Endothelial cell of umbilical vein (primary cell): ENCODE data around the gene KCNH5. TPM values are rescaled to one million over a fixed set of nuclear protein-coding genes. Genes with fewer than 3 reads are reported as not detected.

Source experiments
- BruUV-seq: library from RNA; stranded (reverse); fragments of 400-500 nt; replicated peaks from 2 replicates; lab custom pipeline; 2021; lab: Mats Ljungman, UMichigan
- CTCF ChIA-PET: fragments of 300-600, 350-600 bp; sonication (Branson Sonifier 250); formaldehyde crosslinking; loops from one replicate; lab custom pipeline; 2021; ENCODE audit warnings: antibody characterized with exemption, inconsistent platforms; lab: Charles Lee
- POLR2A ChIA-PET: fragments of 300-600, 350-600 bp; sonication (Branson Sonifier 250); formaldehyde crosslinking; loops from one replicate; lab custom pipeline; 2021; ENCODE audit warnings: antibody characterized with exemption, inconsistent platforms; lab: Charles Lee
- DNase-seq: peaks from one replicate; pipeline ENCODE4 v3.0.0-alpha.2; 2011; ENCODE audit warnings: low read depth, low spot score
- FAIRE-seq: peaks from 2 replicates; lab custom pipeline; 2011; peaks lifted over from hg19 to GRCh38; lab: Jason Lieb, UNC
- H2AFZ ChIP-seq: 2 replicates; pipeline ENCODE4 v1.6.0; 2012; ENCODE audit warnings: low read depth, low read length, control low read depth, inconsistent platforms
- H3K27ac ChIP-seq: 2 replicates; pipeline ENCODE4 v1.5.1; 2011; ENCODE audit warnings: low read depth, mild to moderate bottlenecking, control low read depth, low read length, moderate library complexity; ENCODE audit not compliant: insufficient read depth
- H3K27me3 ChIP-seq, 2 experiments: 2 replicates each; pipeline versions ENCODE4 v1.6.0 to v1.6.1; 2011; ENCODE audit warnings: low read length in 2 of 2, mixed read lengths in 1 of 2; ENCODE audit not compliant: control insufficient read depth in 2 of 2, insufficient read depth in 2 of 2
- H3K36me3 ChIP-seq, 2 experiments: 2 replicates in 1 of 2; 3 replicates in 1 of 2; pipeline ENCODE4 v1.5.1; 2011; ENCODE audit warnings: low read length in 2 of 2, mild to moderate bottlenecking in 1 of 2, moderate library complexity in 1 of 2; ENCODE audit not compliant: control insufficient read depth in 2 of 2, insufficient read depth in 2 of 2; ENCODE audit errors: extremely low read depth in 1 of 2
- H3K4me1 ChIP-seq: 3 replicates; pipeline ENCODE4 v1.5.1; 2011; ENCODE audit warnings: mild to moderate bottlenecking, low read length; ENCODE audit not compliant: control insufficient read depth, insufficient read depth; ENCODE audit errors: extremely low read depth
- H3K4me2 ChIP-seq: 2 replicates; pipeline ENCODE4 v1.6.1; 2011; ENCODE audit warnings: low read length, control low read depth, mixed read lengths; ENCODE audit not compliant: insufficient read depth
- H3K4me3 ChIP-seq, 3 experiments: fragments of 200-600 bp in 1 of 3; sonication (generic), shearing (Covaris generic) in 1 of 3; replicated peaks in 1 of 3; 2 replicates each; pipeline ENCODE4 v1.5.1; 2011 to 2016; ENCODE audit warnings: control low read depth in 3 of 3, low read length in 3 of 3, mild to moderate bottlenecking in 2 of 3, inconsistent platforms in 1 of 3, low read depth in 1 of 3, moderate library complexity in 1 of 3; ENCODE audit not compliant: insufficient read depth in 1 of 3
- H3K79me2 ChIP-seq: 2 replicates; pipeline ENCODE4 v1.6.0; 2012; ENCODE audit warnings: low read length, inconsistent platforms; ENCODE audit not compliant: control insufficient read depth, insufficient read depth
- H3K9ac ChIP-seq: replicated peaks from 2 replicates; pipeline ENCODE3; 2011; ENCODE audit warnings: low read length, control low read depth; ENCODE audit not compliant: insufficient read depth; ENCODE audit errors: extremely low read depth
- H3K9me1 ChIP-seq: replicated peaks from 3 replicates; pipeline ENCODE4 v1.6.0; 2011; ENCODE audit warnings: mild to moderate bottlenecking, low read length; ENCODE audit not compliant: control insufficient read depth, insufficient read depth; ENCODE audit errors: extremely low read depth
- H3K9me3 ChIP-seq: replicated peaks from 2 replicates; pipeline ENCODE4 v1.5.1; 2012; ENCODE audit warnings: low read length, inconsistent platforms; ENCODE audit not compliant: control insufficient read depth, insufficient read depth
- H4K20me1 ChIP-seq: replicated peaks from 2 replicates; pipeline ENCODE3; 2011; ENCODE audit warnings: mild to moderate bottlenecking, low read length; ENCODE audit not compliant: control insufficient read depth, insufficient read depth; ENCODE audit errors: extremely low read depth
- EZH2 ChIP-seq: IDR thresholded peaks from 2 replicates; pipeline ENCODE4 v1.6.1; 2012; ENCODE audit warnings: borderline replicate concordance, low read depth, mild to moderate bottlenecking, moderate library complexity, low read length, inconsistent platforms; ENCODE audit not compliant: severe bottlenecking
- FOS ChIP-seq: IDR thresholded peaks from 2 replicates; pipeline ENCODE4 v1.6.1; 2011; ENCODE audit warnings: mild to moderate bottlenecking, low read length, moderate library complexity, borderline replicate concordance; ENCODE audit not compliant: insufficient read depth
- JUN ChIP-seq: IDR thresholded peaks from 2 replicates; pipeline ENCODE4 v1.6.1; 2011; ENCODE audit warnings: borderline replicate concordance, low read depth; ENCODE audit not compliant: insufficient read length, insufficient read depth
- MAX ChIP-seq: IDR thresholded peaks from 2 replicates; pipeline ENCODE4 v1.6.1; 2011; ENCODE audit not compliant: insufficient read depth, insufficient read length
- MYC ChIP-seq: IDR thresholded peaks from one replicate; pipeline ENCODE4 v1.6.1; 2011; ENCODE audit warnings: mild to moderate bottlenecking, low read depth, low read length
- POLR2A ChIP-seq: IDR thresholded peaks from 2 replicates; pipeline ENCODE4 v1.6.1; 2012; ENCODE audit warnings: low read depth, mild to moderate bottlenecking, control low read depth, low read length
- POLR2AphosphoS5 ChIP-seq: IDR thresholded peaks from 2 replicates; pipeline ENCODE4 v1.6.1; 2012; ENCODE audit warnings: low read depth, mild to moderate bottlenecking, control low read depth, low read length, moderate library complexity; ENCODE audit not compliant: insufficient read depth
- dilution Hi-C: fragments of 300-500 bp; cut with MboI; formaldehyde crosslinking; loops from one replicate; pipeline ENCODE4 v1.15.0; 2019; ENCODE audit warnings: low sequenced_read_pairs; ENCODE audit not compliant: extremely low pct_ligation_motif_present
- intact Hi-C: fragments of 100-400 bp; cut with micrococcal nuclease; formaldehyde crosslinking; loops from one replicate; pipeline ENCODE4 v1.10.0; 2022
- polyA plus RNA-seq, 4 experiments: library from polyadenylated mRNA; depleted of rRNA in 3 of 4; stranded (reverse) in 3 of 4; unstranded in 1 of 4; fragments of >200 nt; gene quantifications; 2 replicates each; pipeline versions ENCODE4 v1.2.1 to v1.2.3, GENCODE V29; 2011 to 2012; ENCODE audit warnings: missing spikeins in 1 of 4
- total RNA-seq: library from RNA; stranded (reverse); gene quantifications from 2 replicates; pipeline ENCODE4 v1.2.3, GENCODE V29; 2021
- TF ChIP-seq, protein P1 (sequence below), 2 donors: IDR thresholded peaks; 1 replicate in 1 of 2; 2 replicates in 1 of 2; pipeline ENCODE4 v1.5.1; 2011; ENCODE audit warnings: low read length in 2 of 2, mild to moderate bottlenecking in 2 of 2, moderate library complexity in 2 of 2, control low read depth in 1 of 2, inconsistent platforms in 1 of 2, low read depth in 1 of 2; ENCODE audit not compliant: insufficient read depth in 1 of 2; ENCODE audit errors: extremely low read depth in 1 of 2

The KCNH5 gene
- total and polyA plus RNA-seq, 2 donors (not counting 3 experiments of a cell fraction or from before 2014, with no cell fraction given), result not detected

GRCh38 chr14:62663456-62663821 is 381.8 kb downstream of the KCNH5 start:
- H3K9ac ChIP-seq, result no peak overlapping the region
- H3K27ac ChIP-seq, result no peak overlapping the region
- intact Hi-C loops (no loop called here), dilution Hi-C loops (no loop called here)
- H3K79me2 ChIP-seq, result no peaks in the 10 kb centered on the region
- ChIA-PET CTCF (no interaction called here), POLR2A (no interaction called here)
- no peaks in the 10 kb centered on the region for H3K27me3 ChIP-seq
- no peak overlapping the region for H3K4me2 ChIP-seq
- H3K4me1 ChIP-seq, result no peaks in the 10 kb centered on the region
- H2AFZ ChIP-seq, result no peak overlapping the region
- no peaks in the 10 kb centered on the region for H3K9me3 ChIP-seq
- DNase-seq (no peak), FAIRE-seq (no peak)
- no peaks in the 10 kb centered on the region for H3K36me3 ChIP-seq
- no peaks in the 10 kb centered on the region for H3K9me1 ChIP-seq
- H4K20me1 ChIP-seq, result no peaks in the 10 kb centered on the region
- no peak overlapping the region for H3K4me3 ChIP-seq
- TF ChIP-seq, protein P1, sequence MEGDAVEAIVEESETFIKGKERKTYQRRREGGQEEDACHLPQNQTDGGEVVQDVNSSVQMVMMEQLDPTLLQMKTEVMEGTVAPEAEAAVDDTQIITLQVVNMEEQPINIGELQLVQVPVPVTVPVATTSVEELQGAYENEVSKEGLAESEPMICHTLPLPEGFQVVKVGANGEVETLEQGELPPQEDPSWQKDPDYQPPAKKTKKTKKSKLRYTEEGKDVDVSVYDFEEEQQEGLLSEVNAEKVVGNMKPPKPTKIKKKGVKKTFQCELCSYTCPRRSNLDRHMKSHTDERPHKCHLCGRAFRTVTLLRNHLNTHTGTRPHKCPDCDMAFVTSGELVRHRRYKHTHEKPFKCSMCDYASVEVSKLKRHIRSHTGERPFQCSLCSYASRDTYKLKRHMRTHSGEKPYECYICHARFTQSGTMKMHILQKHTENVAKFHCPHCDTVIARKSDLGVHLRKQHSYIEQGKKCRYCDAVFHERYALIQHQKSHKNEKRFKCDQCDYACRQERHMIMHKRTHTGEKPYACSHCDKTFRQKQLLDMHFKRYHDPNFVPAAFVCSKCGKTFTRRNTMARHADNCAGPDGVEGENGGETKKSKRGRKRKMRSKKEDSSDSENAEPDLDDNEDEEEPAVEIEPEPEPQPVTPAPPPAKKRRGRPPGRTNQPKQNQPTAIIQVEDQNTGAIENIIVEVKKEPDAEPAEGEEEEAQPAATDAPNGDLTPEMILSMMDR (IDR thresholded peaks at IDR 0.05; ENCODE audit: extremely low read depth in 1 of 2, insufficient read depth in 1 of 2, low read depth in 1 of 2, low read length in 2 of 2), result no peak
- TF ChIP-seq POLR2A, result no peak
- no peak for TF ChIP-seq MAX
- TF ChIP-seq POLR2AphosphoS5, result no peak
- no peak for TF ChIP-seq FOS
- no peak for TF ChIP-seq MYC
- no peak for TF ChIP-seq JUN
- TF ChIP-seq EZH2, result no peak
- BruUV-seq, result no TSS peak
